SK-N-MC (cell line): ENCODE measurements around the gene TTLL13.

Experiments
- EZH2 ChIP-seq: fragments of 200-600 bp; sonication (generic); IDR thresholded peaks from one replicate; pipeline ENCODE4 v1.6.1; 2017; ENCODE audit warnings: antibody characterized with exemption
- POLR2AphosphoS5 ChIP-seq: IDR thresholded peaks from 2 replicates; pipeline ENCODE4 v1.6.1; 2012; ENCODE audit warnings: mild to moderate bottlenecking, low read depth, low read length, borderline replicate concordance

DNA sequence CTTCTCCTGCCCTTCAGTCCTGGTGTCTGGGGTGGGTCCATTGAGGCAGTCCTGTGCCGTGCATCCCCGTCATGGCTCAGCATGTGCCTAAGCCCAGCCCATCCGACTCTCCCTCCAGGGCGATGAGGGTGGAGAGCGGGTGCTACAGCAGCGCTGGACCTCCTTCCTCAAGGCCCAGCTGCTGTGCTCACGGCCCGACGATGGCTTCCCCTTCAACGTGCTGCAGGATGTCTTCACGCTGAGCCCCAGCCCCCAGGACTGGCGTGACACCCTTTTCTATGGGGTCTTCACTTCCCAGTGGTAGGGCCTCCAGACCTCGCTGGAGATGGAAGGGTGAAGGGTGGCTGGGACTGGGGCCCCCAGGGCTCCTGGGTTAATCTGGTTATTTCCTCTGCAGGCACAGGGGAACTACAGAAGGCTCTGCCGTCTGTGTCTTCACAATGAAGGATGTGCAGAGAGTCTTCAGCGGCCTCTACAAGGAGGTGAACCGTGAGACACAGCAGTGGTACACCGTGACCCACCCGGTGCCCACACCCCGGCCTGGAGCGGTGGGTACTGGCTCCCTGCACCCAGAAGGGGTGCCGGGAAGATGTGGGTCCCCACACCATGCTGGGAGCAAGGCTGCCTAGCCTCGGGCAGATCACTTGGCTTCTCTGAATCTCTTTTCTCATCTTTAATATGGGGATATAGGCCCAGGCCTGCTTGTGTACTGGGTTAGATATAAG lies 25.8 kb upstream of the TTLL13 start:
- TF ChIP-seq EZH2 (no peak), POLR2AphosphoS5 (no peak)
